HepG2 (cell line): ENCODE data around the gene OXLD1. TPM values are rescaled to one million over a fixed set of nuclear protein-coding genes. Genes with fewer than 3 reads are reported as not detected.

ENCODE experiments used
- BCL6 ChIP-seq: IDR thresholded peaks from 2 replicates; pipeline ENCODE4 v1.6.1; 2016; ENCODE audit warnings: missing genetic modification reagents, missing compliant biosample characterization
- ELF3 ChIP-seq: IDR thresholded peaks from 2 replicates; pipeline ENCODE4 v1.6.1; 2016; ENCODE audit warnings: missing genetic modification reagents, missing compliant biosample characterization
- GFI1 ChIP-seq: sonication (generic); formaldehyde crosslinking; IDR thresholded peaks from 2 replicates; pipeline ENCODE4 v1.5.0; 2020; ENCODE audit warnings: missing genetic modification reagents, mild to moderate bottlenecking, borderline replicate concordance
- HNRNPL ChIP-seq: fragments of 200-400 bp; formaldehyde crosslinking; IDR thresholded peaks from 2 replicates; pipeline ENCODE4 v1.6.1; 2017; ENCODE audit warnings: mild to moderate bottlenecking, low read depth, low read length
- MED13 ChIP-seq: sonication (generic); formaldehyde crosslinking; IDR thresholded peaks from 2 replicates; pipeline ENCODE4 v1.5.0; 2020; ENCODE audit warnings: missing genetic modification reagents
- RFX1 ChIP-seq: fragments of 450-650 bp; IDR thresholded peaks from 2 replicates; pipeline ENCODE4 v1.6.1; 2017
- SALL2 ChIP-seq: sonication (generic); formaldehyde crosslinking; IDR thresholded peaks from 2 replicates; pipeline ENCODE4 v1.8.1; 2023; ENCODE audit warnings: mild to moderate bottlenecking, missing genetic modification reagents, inconsistent platforms
- U2AF1 ChIP-seq: fragments of 200-400 bp; formaldehyde crosslinking; optimal IDR thresholded peaks from 2 replicates; pipeline ENCODE3; 2017; ENCODE audit warnings: mild to moderate bottlenecking, low read depth, low read length
- ZNF160 ChIP-seq: sonication (generic); formaldehyde crosslinking; IDR thresholded peaks from 2 replicates; pipeline ENCODE4 v1.8.0; 2022; ENCODE audit warnings: mild to moderate bottlenecking, inconsistent platforms, missing genetic modification reagents
- ZNF253 ChIP-seq: sonication (generic); formaldehyde crosslinking; IDR thresholded peaks from 2 replicates; pipeline ENCODE4 v1.8.0; 2022; ENCODE audit warnings: mild to moderate bottlenecking, missing genetic modification reagents, borderline replicate concordance
- ZNF430 ChIP-seq: sonication (generic); formaldehyde crosslinking; IDR thresholded peaks from 2 replicates; pipeline ENCODE4 v1.9.0; 2021; ENCODE audit warnings: mild to moderate bottlenecking, missing genetic modification reagents
- ZNF614 ChIP-seq: IDR thresholded peaks from 2 replicates; pipeline ENCODE4 v1.6.1; 2018; ENCODE audit warnings: missing biosample characterization, missing genetic modification reagents, inconsistent platforms, borderline replicate concordance
- ZNF678 ChIP-seq: sonication (generic); formaldehyde crosslinking; IDR thresholded peaks from 2 replicates; pipeline ENCODE4 v1.4.0; 2020; ENCODE audit warnings: mild to moderate bottlenecking, missing genetic modification reagents
- ZSCAN30 ChIP-seq: sonication (generic); formaldehyde crosslinking; IDR thresholded peaks from 2 replicates; pipeline ENCODE4 v1.5.0; 2020; ENCODE audit warnings: mild to moderate bottlenecking, missing genetic modification reagents
- polyA plus RNA-seq, 8 experiments: library from polyadenylated mRNA; depleted of rRNA in 3 of 8; stranded (reverse) in 7 of 8; unstranded in 1 of 8; fragments of >200 nt; fragmentation: Illumina TruSeq in 4 of 8; extraction: Trizol in 4 of 8; gene quantifications; 2 replicates each; pipeline versions ENCODE4 v1.2.1 to v1.2.3, GENCODE V29; 2011 to 2016; ENCODE audit warnings: low read depth in 4 of 8, missing spikeins in 1 of 8, mixed read lengths in 1 of 8; ENCODE audit not compliant: insufficient read depth in 1 of 8
- total RNA-seq, 5 experiments: library from RNA; depleted of rRNA; stranded (reverse); fragments of >200 nt; fragmentation: Illumina TruSeq; extraction: Trizol; gene quantifications; 2 replicates each; pipeline ENCODE4 v1.2.3, GENCODE V29; 2016; ENCODE audit warnings: low read depth in 1 of 5
- TF ChIP-seq, protein P1 (sequence below): sonication (generic); formaldehyde crosslinking; IDR thresholded peaks from 2 replicates; pipeline ENCODE4 v1.5.0; 2020; ENCODE audit warnings: mild to moderate bottlenecking, missing genetic modification reagents
- TF ChIP-seq, protein P2 (sequence below): sonication (generic); formaldehyde crosslinking; IDR thresholded peaks from 2 replicates; pipeline ENCODE4 v1.4.0; 2020; ENCODE audit warnings: missing genetic modification reagents
- TF ChIP-seq, protein P3 (sequence below): sonication (generic); formaldehyde crosslinking; IDR thresholded peaks from 2 replicates; pipeline ENCODE4 v1.4.0; 2020; ENCODE audit warnings: mild to moderate bottlenecking, low read depth, missing genetic modification reagents
- TF ChIP-seq, protein P4 (sequence below): sonication (generic); formaldehyde crosslinking; IDR thresholded peaks from 2 replicates; pipeline ENCODE4 v1.4.0; 2020; ENCODE audit warnings: missing genetic modification reagents, borderline replicate concordance
- TF ChIP-seq, protein P5 (sequence below): sonication (generic); formaldehyde crosslinking; IDR thresholded peaks from 2 replicates; pipeline ENCODE4 v1.5.1; 2020; ENCODE audit warnings: missing genetic modification reagents, mild to moderate bottlenecking, borderline replicate concordance

The OXLD1 gene
- total and polyA plus RNA-seq, 2 of the 13 experiments (the other 11 are each of a cell fraction or from before 2014, with no cell fraction given): 27.1 to 37.5 TPM

DNA sequence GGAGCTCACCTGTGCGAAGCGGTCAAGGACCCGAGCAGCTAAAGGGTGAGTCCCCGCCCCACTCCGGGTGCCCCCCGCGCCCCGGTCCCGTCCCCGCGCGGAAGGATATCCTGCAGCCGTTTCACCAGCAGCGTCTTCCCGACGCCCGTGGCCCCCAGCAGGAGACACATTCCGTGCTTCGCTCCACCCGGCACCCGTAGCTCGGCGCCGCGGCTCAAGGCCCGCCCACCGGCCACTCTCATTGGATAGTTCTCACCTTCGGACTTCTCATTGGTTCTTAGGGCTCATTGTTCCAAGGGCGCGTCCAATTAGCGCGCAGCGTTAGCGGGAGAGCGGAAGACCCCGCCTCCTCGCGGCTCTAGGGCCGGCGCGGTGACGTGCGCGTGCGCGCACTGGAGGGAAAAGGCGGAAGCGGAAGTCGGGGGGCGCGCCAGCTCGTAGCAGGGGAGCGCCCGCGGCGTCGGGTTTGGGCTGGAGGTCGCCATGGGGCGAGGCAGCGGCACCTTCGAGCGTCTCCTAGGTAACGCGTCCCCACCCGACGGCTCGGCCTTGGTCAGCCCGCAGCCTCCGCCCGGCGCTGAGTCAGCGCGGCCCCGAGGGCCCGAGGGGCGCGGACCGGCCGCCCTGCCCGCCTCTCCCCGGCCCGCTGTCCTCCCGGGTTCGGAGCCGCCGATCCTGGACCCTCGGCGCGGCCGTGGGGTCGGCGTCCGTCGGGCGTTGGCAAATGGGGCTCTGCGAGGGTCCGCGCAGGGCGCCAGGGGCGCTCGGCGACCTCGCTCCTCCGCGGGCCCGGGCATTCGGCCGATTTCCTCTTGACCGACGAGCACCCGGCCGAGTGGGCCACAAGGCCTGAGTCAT is 17.4 kb upstream of the OXLD1 start, which contains the start of the genes ARL16 and HGS (continued):
- TF ChIP-seq, protein P1, sequence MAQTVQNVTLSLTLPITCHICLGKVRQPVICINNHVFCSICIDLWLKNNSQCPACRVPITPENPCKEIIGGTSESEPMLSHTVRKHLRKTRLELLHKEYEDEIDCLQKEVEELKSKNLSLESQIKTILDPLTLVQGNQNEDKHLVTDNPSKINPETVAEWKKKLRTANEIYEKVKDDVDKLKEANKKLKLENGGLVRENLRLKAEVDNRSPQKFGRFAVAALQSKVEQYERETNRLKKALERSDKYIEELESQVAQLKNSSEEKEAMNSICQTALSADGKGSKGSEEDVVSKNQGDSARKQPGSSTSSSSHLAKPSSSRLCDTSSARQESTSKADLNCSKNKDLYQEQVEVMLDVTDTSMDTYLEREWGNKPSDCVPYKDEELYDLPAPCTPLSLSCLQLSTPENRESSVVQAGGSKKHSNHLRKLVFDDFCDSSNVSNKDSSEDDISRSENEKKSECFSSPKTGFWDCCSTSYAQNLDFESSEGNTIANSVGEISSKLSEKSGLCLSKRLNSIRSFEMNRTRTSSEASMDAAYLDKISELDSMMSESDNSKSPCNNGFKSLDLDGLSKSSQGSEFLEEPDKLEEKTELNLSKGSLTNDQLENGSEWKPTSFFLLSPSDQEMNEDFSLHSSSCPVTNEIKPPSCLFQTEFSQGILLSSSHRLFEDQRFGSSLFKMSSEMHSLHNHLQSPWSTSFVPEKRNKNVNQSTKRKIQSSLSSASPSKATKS (CRISPR knock-in tag): no peak
- TF ChIP-seq U2AF1 (no peak), MED13 (CRISPR knock-in tag) (peak; percentile 41; the same call in 1 of the 2 replicates), ZNF430 (CRISPR knock-in tag) (0 out of 2 replicates have a peak, but pooled peaks have one; percentile 24), RFX1 (peak; percentile 66; the same call in 1 of the 2 replicates), SALL2 (peak; percentile 90; the same call in 1 of the 2 replicates), ZNF614 (CRISPR knock-in tag) (no peak; the same call in 1 of the 2 replicates), ZNF253 (no peak), ZSCAN30 (no peak), GFI1 (CRISPR knock-in tag) (peak; percentile 40; the same call in 1 of the 2 replicates), HNRNPL (0 out of 2 replicates have a peak, but pooled peaks have one; percentile 54), ELF3 (peak; percentile 85), ZNF160 (CRISPR knock-in tag) (no peak), ZNF678 (no peak), BCL6 (CRISPR knock-in tag) (peak; percentile 52)
- TF ChIP-seq, protein P2, sequence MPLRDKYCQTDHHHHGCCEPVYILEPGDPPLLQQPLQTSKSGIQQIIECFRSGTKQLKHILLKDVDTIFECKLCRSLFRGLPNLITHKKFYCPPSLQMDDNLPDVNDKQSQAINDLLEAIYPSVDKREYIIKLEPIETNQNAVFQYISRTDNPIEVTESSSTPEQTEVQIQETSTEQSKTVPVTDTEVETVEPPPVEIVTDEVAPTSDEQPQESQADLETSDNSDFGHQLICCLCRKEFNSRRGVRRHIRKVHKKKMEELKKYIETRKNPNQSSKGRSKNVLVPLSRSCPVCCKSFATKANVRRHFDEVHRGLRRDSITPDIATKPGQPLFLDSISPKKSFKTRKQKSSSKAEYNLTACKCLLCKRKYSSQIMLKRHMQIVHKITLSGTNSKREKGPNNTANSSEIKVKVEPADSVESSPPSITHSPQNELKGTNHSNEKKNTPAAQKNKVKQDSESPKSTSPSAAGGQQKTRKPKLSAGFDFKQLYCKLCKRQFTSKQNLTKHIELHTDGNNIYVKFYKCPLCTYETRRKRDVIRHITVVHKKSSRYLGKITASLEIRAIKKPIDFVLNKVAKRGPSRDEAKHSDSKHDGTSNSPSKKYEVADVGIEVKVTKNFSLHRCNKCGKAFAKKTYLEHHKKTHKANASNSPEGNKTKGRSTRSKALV (CRISPR knock-in tag): no peak
- TF ChIP-seq, protein P3, sequence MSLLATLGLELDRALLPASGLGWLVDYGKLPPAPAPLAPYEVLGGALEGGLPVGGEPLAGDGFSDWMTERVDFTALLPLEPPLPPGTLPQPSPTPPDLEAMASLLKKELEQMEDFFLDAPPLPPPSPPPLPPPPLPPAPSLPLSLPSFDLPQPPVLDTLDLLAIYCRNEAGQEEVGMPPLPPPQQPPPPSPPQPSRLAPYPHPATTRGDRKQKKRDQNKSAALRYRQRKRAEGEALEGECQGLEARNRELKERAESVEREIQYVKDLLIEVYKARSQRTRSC (CRISPR knock-in tag): no peak
- TF ChIP-seq, protein P4, sequence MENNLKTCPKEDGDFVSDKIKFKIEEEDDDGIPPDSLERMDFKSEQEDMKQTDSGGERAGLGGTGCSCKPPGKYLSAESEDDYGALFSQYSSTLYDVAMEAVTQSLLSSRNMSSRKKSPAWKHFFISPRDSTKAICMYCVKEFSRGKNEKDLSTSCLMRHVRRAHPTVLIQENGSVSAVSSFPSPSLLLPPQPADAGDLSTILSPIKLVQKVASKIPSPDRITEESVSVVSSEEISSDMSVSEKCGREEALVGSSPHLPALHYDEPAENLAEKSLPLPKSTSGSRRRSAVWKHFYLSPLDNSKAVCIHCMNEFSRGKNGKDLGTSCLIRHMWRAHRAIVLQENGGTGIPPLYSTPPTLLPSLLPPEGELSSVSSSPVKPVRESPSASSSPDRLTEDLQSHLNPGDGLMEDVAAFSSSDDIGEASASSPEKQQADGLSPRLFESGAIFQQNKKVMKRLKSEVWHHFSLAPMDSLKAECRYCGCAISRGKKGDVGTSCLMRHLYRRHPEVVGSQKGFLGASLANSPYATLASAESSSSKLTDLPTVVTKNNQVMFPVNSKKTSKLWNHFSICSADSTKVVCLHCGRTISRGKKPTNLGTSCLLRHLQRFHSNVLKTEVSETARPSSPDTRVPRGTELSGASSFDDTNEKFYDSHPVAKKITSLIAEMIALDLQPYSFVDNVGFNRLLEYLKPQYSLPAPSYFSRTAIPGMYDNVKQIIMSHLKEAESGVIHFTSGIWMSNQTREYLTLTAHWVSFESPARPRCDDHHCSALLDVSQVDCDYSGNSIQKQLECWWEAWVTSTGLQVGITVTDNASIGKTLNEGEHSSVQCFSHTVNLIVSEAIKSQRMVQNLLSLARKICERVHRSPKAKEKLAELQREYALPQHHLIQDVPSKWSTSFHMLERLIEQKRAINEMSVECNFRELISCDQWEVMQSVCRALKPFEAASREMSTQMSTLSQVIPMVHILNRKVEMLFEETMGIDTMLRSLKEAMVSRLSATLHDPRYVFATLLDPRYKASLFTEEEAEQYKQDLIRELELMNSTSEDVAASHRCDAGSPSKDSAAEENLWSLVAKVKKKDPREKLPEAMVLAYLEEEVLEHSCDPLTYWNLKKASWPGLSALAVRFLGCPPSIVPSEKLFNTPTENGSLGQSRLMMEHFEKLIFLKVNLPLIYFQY: peak; percentile 24; the same call in 1 of the 2 replicates
- TF ChIP-seq, protein P5, sequence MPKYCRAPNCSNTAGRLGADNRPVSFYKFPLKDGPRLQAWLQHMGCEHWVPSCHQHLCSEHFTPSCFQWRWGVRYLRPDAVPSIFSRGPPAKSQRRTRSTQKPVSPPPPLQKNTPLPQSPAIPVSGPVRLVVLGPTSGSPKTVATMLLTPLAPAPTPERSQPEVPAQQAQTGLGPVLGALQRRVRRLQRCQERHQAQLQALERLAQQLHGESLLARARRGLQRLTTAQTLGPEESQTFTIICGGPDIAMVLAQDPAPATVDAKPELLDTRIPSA: no peak
